Gastroesophageal sphincter (tissue), 3 donors: ENCODE data around the gene LMO7.

Source experiments
- CTCF ChIP-seq, 4 experiments: fragments of 200-600 bp in 2 of 4; fragments of 450-650 bp in 2 of 4; sonication (generic) in 1 of 4; IDR thresholded peaks; one replicate each; pipeline ENCODE4 v1.5.1; 2017 to 2019; ENCODE audit warnings: antibody characterized with exemption in 4 of 4, mild to moderate bottlenecking in 2 of 4, moderate library complexity in 2 of 4
- POLR2A ChIP-seq, 2 donors: fragments of 450-650 bp; IDR thresholded peaks; one replicate each; pipeline ENCODE4 v1.6.1; 2017; ENCODE audit warnings: antibody characterized with exemption in 2 of 2, mild to moderate bottlenecking in 2 of 2, moderate library complexity in 1 of 2
- POLR2AphosphoS5 ChIP-seq: sonication (generic); formaldehyde crosslinking; IDR thresholded peaks from one replicate; pipeline ENCODE4 v1.6.1; 2017; ENCODE audit warnings: antibody characterized with exemption

DNA sequence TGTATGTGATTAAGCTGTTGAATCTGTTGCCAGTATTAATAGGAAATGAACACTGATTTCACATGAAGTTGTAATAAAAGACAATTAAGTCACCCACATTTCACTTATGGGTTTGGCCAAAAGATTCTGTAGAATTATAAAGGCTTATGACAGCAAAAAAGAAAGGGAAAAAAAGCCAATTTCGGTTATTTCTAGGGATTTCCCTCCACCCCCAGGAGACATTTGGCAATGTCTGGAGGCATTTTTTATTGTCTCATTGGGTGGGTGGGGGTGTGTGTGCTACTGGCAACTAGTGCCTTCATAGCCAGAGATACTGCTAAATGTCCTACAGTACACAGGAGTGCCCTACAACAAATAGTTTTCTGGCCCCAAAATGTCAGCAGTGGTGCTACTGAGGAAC lies 175.7 kb downstream of the LMO7 start:
- TF ChIP-seq CTCF (IDR thresholded peaks at IDR 0.05) (no peak), POLR2AphosphoS5 (no peak), POLR2A (IDR thresholded peaks at IDR 0.05) (no peak)
